Type B pancreatic cell (in vitro differentiated cells): ENCODE results near the gene MANBA. TPM values are rescaled to one million over a fixed set of nuclear protein-coding genes. Genes with fewer than 3 reads are reported as not detected.
A peak's percentile ranks its signal among the peaks of the same experiment; 100 is the strongest.

Experiments
- DNase-seq: peaks from one replicate; pipeline ENCODE4 v3.0.0; 2021; ENCODE audit warnings: mixed read lengths; ENCODE audit not compliant: unreplicated experiment; ENCODE audit errors: extremely low spot score
- H3K27ac Mint-ChIP-seq: 2 replicates; pipeline ENCODE4 v1.8.0; 2021; ENCODE audit warnings: mild to moderate bottlenecking, mixed read lengths
- H3K27me3 Mint-ChIP-seq: 2 replicates; pipeline ENCODE4 v1.8.0; 2021; ENCODE audit warnings: mixed read lengths
- H3K36me3 Mint-ChIP-seq: 2 replicates; pipeline ENCODE4 v1.8.0; 2021; ENCODE audit warnings: mixed read lengths
- H3K4me1 Mint-ChIP-seq: one replicate; pipeline ENCODE4 v1.8.0; 2021; ENCODE audit warnings: mixed read lengths; ENCODE audit not compliant: unreplicated experiment
- H3K4me3 Mint-ChIP-seq: 2 replicates; pipeline ENCODE4 v1.8.0; 2021; ENCODE audit warnings: mild to moderate bottlenecking, mixed read lengths
- H3K9me3 Mint-ChIP-seq: 2 replicates; pipeline ENCODE4 v1.8.0; 2021; ENCODE audit warnings: mixed read lengths
- total RNA-seq: library from RNA; stranded (reverse); gene quantifications from 2 replicates; pipeline ENCODE4 v1.2.1, GENCODE V29; 2021; ENCODE audit warnings: low replicate concordance
- TF ChIP-seq, protein P1 (sequence below): fragments of 200-600 bp; sonication (generic); conservative IDR thresholded peaks from 2 replicates; pipeline ENCODE4 v1.5.0; 2021; ENCODE audit warnings: antibody characterized with exemption, mild to moderate bottlenecking

The MANBA gene
- total RNA-seq, 1 donor from 2014 or later: 32.4 TPM

DNA sequence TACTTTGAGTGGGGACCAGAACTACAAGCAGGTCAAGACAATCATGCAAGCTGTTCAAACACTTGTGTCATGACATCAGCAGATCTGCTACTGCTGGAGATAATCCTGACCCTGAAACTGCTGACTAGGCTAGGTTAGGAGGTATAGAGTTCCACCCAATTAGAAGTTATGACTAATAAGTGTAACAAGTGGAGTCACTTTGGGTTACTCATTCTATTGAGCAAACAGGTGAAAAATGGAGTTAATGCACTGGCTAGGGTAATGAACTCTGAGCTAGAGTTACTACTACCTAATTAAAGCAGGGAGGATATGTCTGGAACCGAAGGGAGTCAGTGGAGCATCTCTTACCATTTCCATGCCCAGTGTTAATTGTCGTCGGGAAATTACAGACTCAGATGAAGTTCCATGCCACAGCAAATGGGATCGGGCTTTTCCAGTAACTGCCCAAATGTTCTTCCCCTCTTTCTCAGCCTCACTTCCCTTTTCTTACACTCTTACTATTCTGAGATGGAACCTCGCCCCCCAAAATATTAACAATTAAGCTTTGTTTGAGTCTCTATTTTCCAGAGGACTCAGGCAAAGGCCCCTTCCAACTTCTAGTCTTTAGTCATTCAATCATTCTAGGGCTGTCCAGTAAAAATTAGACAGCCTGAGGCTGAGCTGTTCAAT is 19.8 kb upstream of the MANBA start:
- peak overlapping the region; percentile 11 for H3K4me3 Mint-ChIP-seq
- peak overlapping the region; percentile 42 for H3K27ac Mint-ChIP-seq
- no peaks in the 10 kb centered on the region for H3K4me1 Mint-ChIP-seq
- H3K9me3 Mint-ChIP-seq: no peaks in the 10 kb centered on the region
- DNase-seq: no peak
- TF ChIP-seq, protein P1, sequence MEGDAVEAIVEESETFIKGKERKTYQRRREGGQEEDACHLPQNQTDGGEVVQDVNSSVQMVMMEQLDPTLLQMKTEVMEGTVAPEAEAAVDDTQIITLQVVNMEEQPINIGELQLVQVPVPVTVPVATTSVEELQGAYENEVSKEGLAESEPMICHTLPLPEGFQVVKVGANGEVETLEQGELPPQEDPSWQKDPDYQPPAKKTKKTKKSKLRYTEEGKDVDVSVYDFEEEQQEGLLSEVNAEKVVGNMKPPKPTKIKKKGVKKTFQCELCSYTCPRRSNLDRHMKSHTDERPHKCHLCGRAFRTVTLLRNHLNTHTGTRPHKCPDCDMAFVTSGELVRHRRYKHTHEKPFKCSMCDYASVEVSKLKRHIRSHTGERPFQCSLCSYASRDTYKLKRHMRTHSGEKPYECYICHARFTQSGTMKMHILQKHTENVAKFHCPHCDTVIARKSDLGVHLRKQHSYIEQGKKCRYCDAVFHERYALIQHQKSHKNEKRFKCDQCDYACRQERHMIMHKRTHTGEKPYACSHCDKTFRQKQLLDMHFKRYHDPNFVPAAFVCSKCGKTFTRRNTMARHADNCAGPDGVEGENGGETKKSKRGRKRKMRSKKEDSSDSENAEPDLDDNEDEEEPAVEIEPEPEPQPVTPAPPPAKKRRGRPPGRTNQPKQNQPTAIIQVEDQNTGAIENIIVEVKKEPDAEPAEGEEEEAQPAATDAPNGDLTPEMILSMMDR: no peak
- no peaks in the 10 kb centered on the region for H3K36me3 Mint-ChIP-seq
- H3K27me3 Mint-ChIP-seq: no peaks in the 10 kb centered on the region

DNA sequence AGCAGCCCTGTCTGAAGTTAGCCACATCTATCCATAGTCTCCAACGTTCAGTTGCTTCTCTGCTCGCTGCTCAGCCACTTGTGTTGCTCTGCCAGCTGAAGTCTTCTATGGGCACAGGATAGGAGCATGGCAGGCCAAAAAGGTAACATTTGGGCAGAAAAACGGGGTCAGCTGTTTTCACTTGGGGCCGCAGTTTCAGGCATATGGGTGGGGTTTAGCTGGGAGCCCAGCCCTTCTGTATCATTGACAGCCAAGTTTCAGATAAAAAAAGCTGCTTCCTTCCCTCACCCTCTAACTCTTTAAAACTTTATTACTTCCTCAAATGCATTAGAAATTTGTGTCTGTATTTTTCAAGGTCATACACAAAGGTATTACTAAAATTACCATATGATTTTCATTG is 18.4 kb upstream of the MANBA start:
- Mint-ChIP-seq H3K36me3 (no peaks in the 10 kb centered on the region), H3K27ac (peak overlapping the region; percentile 69), H3K27me3 (no peaks in the 10 kb centered on the region), H3K4me3 (no peak overlapping the region), H3K4me1 (no peaks in the 10 kb centered on the region), H3K9me3 (no peaks in the 10 kb centered on the region)
- TF ChIP-seq, protein P1: no peak
- DNase-seq: no peak

DNA sequence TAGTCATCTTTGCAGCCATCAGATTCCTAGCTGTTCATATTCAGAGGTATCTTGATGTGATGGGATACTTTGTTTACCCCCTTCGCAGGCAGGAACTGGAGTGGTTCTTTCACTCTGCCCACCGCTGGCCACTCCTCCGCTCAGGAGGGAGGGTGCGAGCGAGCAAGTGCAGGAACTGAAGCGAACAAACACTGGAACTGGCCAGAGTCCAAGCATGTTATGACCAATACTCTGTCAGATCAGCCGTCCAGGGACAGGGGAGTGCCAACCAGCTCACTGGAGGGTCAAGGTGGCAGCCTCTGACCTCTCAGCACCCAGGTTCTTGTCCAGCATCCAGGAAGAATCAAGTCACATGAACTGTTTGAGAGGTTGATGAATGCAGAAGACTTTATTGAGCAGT is 18.0 kb upstream of the MANBA start:
- Mint-ChIP-seq H3K9me3 (no peaks in the 10 kb centered on the region), H3K4me1 (no peaks in the 10 kb centered on the region), H3K36me3 (no peaks in the 10 kb centered on the region), H3K4me3 (peak overlapping the region; percentile 69), H3K27me3 (no peaks in the 10 kb centered on the region), H3K27ac (peak overlapping the region; percentile 69)
- TF ChIP-seq, protein P1: no peak
- no peak for DNase-seq

DNA sequence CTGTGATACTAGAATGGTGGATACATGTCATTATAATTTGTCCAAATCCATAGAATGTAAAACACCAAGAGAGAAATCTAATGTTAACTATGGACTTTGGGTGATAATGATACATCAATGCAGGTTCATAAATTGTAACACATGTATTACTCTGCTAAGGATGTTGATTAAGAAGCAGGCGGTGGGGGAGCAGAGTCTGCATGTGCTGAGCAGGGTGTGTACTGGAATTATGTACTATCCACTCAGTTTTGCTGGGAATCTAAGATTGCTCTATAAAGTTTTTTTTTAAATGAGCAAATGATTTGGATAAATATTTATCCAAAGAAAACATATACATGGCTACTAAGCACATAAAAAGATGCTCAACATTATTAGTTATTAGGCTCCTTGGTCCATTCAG is 15.0 kb upstream of the MANBA start:
- no peak for DNase-seq
- TF ChIP-seq, protein P1: no peak
- H3K4me3 Mint-ChIP-seq: no peak overlapping the region
- H3K36me3 Mint-ChIP-seq: no peaks in the 10 kb centered on the region
- H3K9me3 Mint-ChIP-seq: no peaks in the 10 kb centered on the region
- H3K27ac Mint-ChIP-seq: no peak overlapping the region
- H3K4me1 Mint-ChIP-seq: no peaks in the 10 kb centered on the region
- no peaks in the 10 kb centered on the region for H3K27me3 Mint-ChIP-seq

DNA sequence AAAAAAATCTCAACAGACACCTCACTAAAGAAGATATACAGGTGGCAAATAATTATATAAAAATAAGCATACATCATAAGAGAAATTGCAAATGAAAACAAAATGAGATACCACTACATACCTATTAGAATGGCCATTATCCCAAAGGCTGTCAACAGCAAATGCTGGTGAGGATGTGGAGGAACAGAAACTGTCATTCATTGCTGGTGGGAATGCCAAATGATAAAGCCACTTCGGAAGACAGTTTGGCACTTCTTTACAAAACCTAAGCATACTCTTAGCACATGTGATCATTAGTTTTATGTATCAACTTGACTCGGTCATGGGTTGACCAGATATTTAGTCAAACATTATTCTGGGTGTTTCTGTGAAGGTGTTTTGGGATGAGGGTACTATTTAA is 13.5 kb upstream of the MANBA start:
- TF ChIP-seq, protein P1: no peak
- H3K9me3 Mint-ChIP-seq: no peaks in the 10 kb centered on the region

More for the DNA sequence above, 13.5 kb upstream of the MANBA start:
- no peaks in the 10 kb centered on the region for H3K27me3 Mint-ChIP-seq
- DNase-seq: no peak
- H3K4me3 Mint-ChIP-seq: no peak overlapping the region
- no peaks in the 10 kb centered on the region for H3K36me3 Mint-ChIP-seq
- no peaks in the 10 kb centered on the region for H3K4me1 Mint-ChIP-seq
- H3K27ac Mint-ChIP-seq: no peak overlapping the region
